Gastroesophageal sphincter (tissue), 3 donors: ENCODE measurements around the gene VPREB1.

Experiments used
- EP300 ChIP-seq: sonication (generic); formaldehyde crosslinking; IDR thresholded peaks from one replicate; pipeline ENCODE4 v1.6.1; 2017; ENCODE audit warnings: antibody characterized with exemption, mild to moderate bottlenecking
- POLR2A ChIP-seq, 2 donors: fragments of 450-650 bp; IDR thresholded peaks; one replicate each; pipeline ENCODE4 v1.6.1; 2017; ENCODE audit warnings: antibody characterized with exemption in 2 of 2, mild to moderate bottlenecking in 2 of 2, moderate library complexity in 1 of 2
- TF ChIP-seq, protein P1 (sequence below), 4 experiments: fragments of 200-600 bp in 2 of 4; fragments of 450-650 bp in 2 of 4; sonication (generic) in 1 of 4; IDR thresholded peaks; one replicate each; pipeline ENCODE4 v1.5.1; 2017 to 2019; ENCODE audit warnings: antibody characterized with exemption in 4 of 4, mild to moderate bottlenecking in 2 of 4, moderate library complexity in 2 of 4

DNA sequence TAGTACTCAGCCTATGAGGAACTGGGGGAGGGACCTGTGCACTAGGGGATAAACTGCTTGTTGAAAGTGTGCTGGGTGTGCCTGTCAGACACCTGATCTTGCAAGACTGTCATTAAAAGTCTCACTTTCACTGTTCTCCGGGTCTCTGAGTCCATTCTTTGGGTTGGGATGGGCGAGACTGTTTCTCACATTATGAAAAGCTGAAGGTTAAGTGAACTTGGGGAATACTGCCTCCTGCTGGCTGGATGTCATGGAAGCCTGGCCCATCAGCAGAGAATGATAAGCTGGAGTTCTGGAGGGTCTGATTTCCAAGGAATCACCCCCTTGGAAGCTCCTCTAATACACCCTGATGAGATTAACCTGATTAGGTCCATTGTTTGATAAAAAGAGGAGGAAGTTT lies 9.0 kb upstream of the VPREB1 start:
- TF ChIP-seq, protein P1, sequence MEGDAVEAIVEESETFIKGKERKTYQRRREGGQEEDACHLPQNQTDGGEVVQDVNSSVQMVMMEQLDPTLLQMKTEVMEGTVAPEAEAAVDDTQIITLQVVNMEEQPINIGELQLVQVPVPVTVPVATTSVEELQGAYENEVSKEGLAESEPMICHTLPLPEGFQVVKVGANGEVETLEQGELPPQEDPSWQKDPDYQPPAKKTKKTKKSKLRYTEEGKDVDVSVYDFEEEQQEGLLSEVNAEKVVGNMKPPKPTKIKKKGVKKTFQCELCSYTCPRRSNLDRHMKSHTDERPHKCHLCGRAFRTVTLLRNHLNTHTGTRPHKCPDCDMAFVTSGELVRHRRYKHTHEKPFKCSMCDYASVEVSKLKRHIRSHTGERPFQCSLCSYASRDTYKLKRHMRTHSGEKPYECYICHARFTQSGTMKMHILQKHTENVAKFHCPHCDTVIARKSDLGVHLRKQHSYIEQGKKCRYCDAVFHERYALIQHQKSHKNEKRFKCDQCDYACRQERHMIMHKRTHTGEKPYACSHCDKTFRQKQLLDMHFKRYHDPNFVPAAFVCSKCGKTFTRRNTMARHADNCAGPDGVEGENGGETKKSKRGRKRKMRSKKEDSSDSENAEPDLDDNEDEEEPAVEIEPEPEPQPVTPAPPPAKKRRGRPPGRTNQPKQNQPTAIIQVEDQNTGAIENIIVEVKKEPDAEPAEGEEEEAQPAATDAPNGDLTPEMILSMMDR (IDR thresholded peaks at IDR 0.05): peak in 2 of 4 experiments; percentile 8 to 18
- TF ChIP-seq POLR2A (IDR thresholded peaks at IDR 0.05): no peak
- no peak for TF ChIP-seq EP300
